T-cell (primary cell): ENCODE data around the gene EXTL2. TPM values are rescaled to one million over a fixed set of nuclear protein-coding genes. Genes with fewer than 3 reads are reported as not detected.
"Not testable (repeated sequence)": the region's sequence is repeated elsewhere in the genome, so short reads cannot be mapped to it uniquely, and the experiment has no call there.

ENCODE experiments used
- ATAC-seq, 4 experiments: fragments of 200-7000 bp in 3 of 4; fragments of 150-1000 bp in 1 of 4; cut with Tn5 transposase; replicated peaks in 1 of 4; 1 replicate in 3 of 4; 2 replicates in 1 of 4; pipeline ENCODE4 v1.10.0; 2021; ENCODE audit warnings: moderate library complexity in 3 of 4, mild to moderate bottlenecking in 2 of 4, moderate number of reproducible peaks in 1 of 4
- CTCF ChIA-PET, 2 donors: fragments of 300-600 bp; sonication (Branson Sonifier 250); formaldehyde crosslinking; loops; one replicate each; lab custom pipeline; 2022; ENCODE audit warnings: antibody characterized with exemption in 2 of 2; lab: Charles Lee
- POLR2A ChIA-PET, 2 donors: fragments of 300-600 bp; sonication (Branson Sonifier 250); formaldehyde crosslinking; loops; one replicate each; lab custom pipeline; 2022; ENCODE audit warnings: antibody characterized with exemption in 2 of 2; lab: Charles Lee
- DNase-seq, 35 experiments: peaks; one replicate each; pipeline versions ENCODE4 v3.0.0 to v3.0.0-alpha.2; 2013 to 2023
- H3K27ac ChIP-seq: one replicate; pipeline ENCODE4 v1.5.1; 2013; ENCODE audit warnings: low read length
- H3K27me3 ChIP-seq, 2 experiments: replicated peaks in 1 of 2; 1 replicate in 1 of 2; 2 replicates in 1 of 2; pipeline versions ENCODE4 v1.6.1 to v1.7.0; 2013; ENCODE audit warnings: low read length in 1 of 2, mixed read lengths in 1 of 2; ENCODE audit not compliant: control insufficient read depth in 2 of 2, insufficient read depth in 2 of 2; ENCODE audit errors: extremely low read depth in 1 of 2
- H3K36me3 ChIP-seq, 2 donors: 1 replicate in 1 of 2; 2 replicates in 1 of 2; pipeline versions ENCODE4 v1.6.1 to v1.7.0; 2013; ENCODE audit warnings: low read length in 1 of 2; ENCODE audit not compliant: control insufficient read depth in 2 of 2, insufficient read depth in 1 of 2; ENCODE audit errors: extremely low read depth in 1 of 2
- H3K4me1 ChIP-seq, 2 experiments: 1 replicate in 1 of 2; 2 replicates in 1 of 2; pipeline versions ENCODE4 v1.6.1 to v1.7.0; 2013; ENCODE audit warnings: low read length in 2 of 2, mixed read lengths in 1 of 2; ENCODE audit not compliant: insufficient read depth in 2 of 2, control insufficient read depth in 1 of 2; ENCODE audit errors: extremely low read depth in 1 of 2
- H3K4me3 ChIP-seq, 2 donors: 1 replicate in 1 of 2; 2 replicates in 1 of 2; pipeline versions ENCODE4 v1.5.1 to v1.7.0; 2013; ENCODE audit warnings: mild to moderate bottlenecking in 2 of 2, low read length in 1 of 2, moderate library complexity in 1 of 2; ENCODE audit not compliant: control insufficient read depth in 1 of 2; ENCODE audit errors: extremely low read depth in 1 of 2
- H3K9me3 ChIP-seq: 2 replicates; pipeline ENCODE4 v1.7.0; 2013
- H3K27ac Mint-ChIP-seq, 2 donors: one replicate each; pipeline ENCODE4 v1.8.0; 2020 to 2021; ENCODE audit warnings: mild to moderate bottlenecking in 2 of 2, mixed read lengths in 2 of 2
- H3K27me3 Mint-ChIP-seq, 2 donors: one replicate each; pipeline ENCODE4 v1.8.0; 2021 to 2022; ENCODE audit warnings: mixed read lengths in 2 of 2
- H3K36me3 Mint-ChIP-seq: one replicate; pipeline ENCODE4 v1.8.0; 2021; ENCODE audit warnings: mixed read lengths
- H3K4me1 Mint-ChIP-seq, 3 donors: one replicate each; pipeline ENCODE4 v1.8.0; 2020 to 2022; ENCODE audit warnings: mixed read lengths in 3 of 3, mild to moderate bottlenecking in 1 of 3
- H3K4me3 Mint-ChIP-seq, 3 donors: one replicate each; pipeline ENCODE4 v1.8.0; 2020 to 2022; ENCODE audit warnings: mild to moderate bottlenecking in 3 of 3, mixed read lengths in 3 of 3, moderate library complexity in 3 of 3
- H3K9me3 Mint-ChIP-seq, 3 donors: one replicate each; pipeline ENCODE4 v1.8.0; 2020 to 2022; ENCODE audit warnings: mixed read lengths in 3 of 3
- WGBS: methylation state at CpG from one replicate; pipeline ENCODE4 v1.1.5; 2013; ENCODE audit warnings: missing lambda C conversion rate; ENCODE audit not compliant: insufficient coverage; 5-methylcytosine and 5-hydroxymethylcytosine counted together
- total RNA-seq, 35 experiments: library from RNA in 6 of 35; stranded (reverse) in 6 of 35; fragments of 120-200 nt in 1 of 35; gene quantifications; one replicate each; pipeline versions ENCODE4 v1.2.1 to v1.2.4 and lab custom pipeline; 2013 to 2026

The EXTL2 gene
- total RNA-seq, 5 donors from 2014 or later (not counting 1 experiment from before 2014, with no cell fraction given) = 2.4 to 4.1 (median 2.7) TPM

- Histone ChIP-seq H3K36me3 (peaks cover 5 to 12% of the 10 kb centered on the region in 2 donors), H3K9me3 (no peaks in the 10 kb centered on the region), H3K27me3 (no peaks in the 10 kb centered on the region), H3K4me1 (peaks cover 5 to 29% of the 10 kb centered on the region in 2 experiments), H3K27ac (peak within 1 kb of the TSS; percentile 98), H3K4me3 (peak within 1 kb of the TSS; percentile 87 to 99)
- WGBS = under 1% methylated on average over 49 of the region's 62 CpGs
- CTCF ChIA-PET = interaction anchor here (0.6 to 2.1 kb wide), 8 partner anchors 27 to 922 kb away, joined by 3 to 10 read pairs (median 4); no protein-coding TSS in a partner anchor
- H3K36me3 Mint-ChIP-seq = peaks cover 22% of the 10 kb centered on the region
- no peaks in the 10 kb centered on the region for H3K9me3 Mint-ChIP-seq
- H3K27me3 Mint-ChIP-seq = no peaks in the 10 kb centered on the region
- peaks cover 47 to 57% (median 55%) of the 10 kb centered on the region in 3 donors for H3K4me1 Mint-ChIP-seq
- H3K4me3 Mint-ChIP-seq = peak within 1 kb of the TSS; percentile 99 to 100 (median 100)
- peak; percentile 83 to 88 (median 85) for ATAC-seq
- peak; percentile 91 to 98 (median 95) for DNase-seq
- H3K27ac Mint-ChIP-seq = peak within 1 kb of the TSS; percentile 99
- POLR2A ChIA-PET = interaction anchor here (0.5 to 1.8 kb wide), 14 partner anchors 11 to 543 kb away, joined by 3 to 7 read pairs (median 3); no protein-coding TSS in a partner anchor
Observed at GRCh38 chr1:100895540-100896480, 1.2 kb upstream of the EXTL2 start, which contains the start of gene SLC30A7. Gene SLC30A7, plus strand, starts transcription at chr1:100896090. Its CDS starts 173 bp downstream, at chr1:100896263.

GRCh38 chr1:100893718-100894117, 924 bp downstream of the EXTL2 start:
- Mint-ChIP-seq H3K4me3 (peak overlapping the region; percentile 41 to 55 (median 45)), H3K36me3 (peaks cover 15% of the 10 kb centered on the region), H3K27me3 (no peaks in the 10 kb centered on the region), H3K9me3 (peaks cover 0 to 9% (median 9%) of the 10 kb centered on the region in 3 donors), H3K27ac (peak overlapping the region in 1 of 2 donors; percentile 11), H3K4me1 (peaks cover 33 to 43% (median 40%) of the 10 kb centered on the region in 3 donors)
- no peaks in the 10 kb centered on the region for H3K9me3 ChIP-seq
- H3K4me3 ChIP-seq = no peak overlapping the region
- peaks cover 5 to 29% of the 10 kb centered on the region in 2 experiments for H3K4me1 ChIP-seq
- no peak for DNase-seq
- no peak for ATAC-seq
- CTCF ChIA-PET = interaction anchor here (0.6 to 1.5 kb wide), 4 partner anchors 10 to 437 kb away, joined by 3 to 4 read pairs (median 3); no protein-coding TSS in a partner anchor
- WGBS = no CpG with 5 or more reads among the region's 2 CpGs
- H3K36me3 ChIP-seq = no peaks in the 10 kb centered on the region
- H3K27ac ChIP-seq = no peak overlapping the region
- H3K27me3 ChIP-seq = no peaks in the 10 kb centered on the region
- POLR2A ChIA-PET = interaction anchor here in 1 of 2 donors (1.8 kb wide), 1 partner anchor 345 kb away, joined by 3 read pairs; no protein-coding TSS in a partner anchor

GRCh38 chr1:100892554-100892953, 2.1 kb downstream of the EXTL2 start:
- ATAC-seq (no peak), DNase-seq (no peak)
- Histone ChIP-seq H3K4me3 (no peak overlapping the region), H3K27me3 (no peaks in the 10 kb centered on the region), H3K36me3 (no peaks in the 10 kb centered on the region), H3K4me1 (peaks cover 5 to 20% of the 10 kb centered on the region in 2 experiments), H3K9me3 (no peaks in the 10 kb centered on the region), H3K27ac (no peak overlapping the region)
- H3K4me1 Mint-ChIP-seq = peaks cover 22 to 33% (median 29%) of the 10 kb centered on the region in 3 donors
- ChIA-PET CTCF (no interaction called here), POLR2A (interaction anchor here in 1 of 2 donors (1.4 kb wide), 1 partner anchor 24 kb away, joined by 3 read pairs; no protein-coding TSS in a partner anchor)
- H3K27me3 Mint-ChIP-seq = no peaks in the 10 kb centered on the region
- H3K4me3 Mint-ChIP-seq = no peak overlapping the region
- no peak overlapping the region for H3K27ac Mint-ChIP-seq
- WGBS = no CpG with 5 or more reads among the region's 3 CpGs
- H3K36me3 Mint-ChIP-seq = peaks cover 14% of the 10 kb centered on the region
- H3K9me3 Mint-ChIP-seq = peaks cover 0 to 9% (median 9%) of the 10 kb centered on the region in 3 donors

- CTCF ChIA-PET = interaction anchor here (0.6 kb wide), 2 partner anchors 33 to 666 kb away, joined by 3 to 7 read pairs; no protein-coding TSS in a partner anchor
- no peaks in the 10 kb centered on the region for H3K36me3 ChIP-seq
- no peak for DNase-seq
- peaks cover 12 to 23% (median 19%) of the 10 kb centered on the region in 3 donors for H3K4me1 Mint-ChIP-seq
- H3K27ac ChIP-seq = no peak overlapping the region
- no peaks in the 10 kb centered on the region for H3K9me3 ChIP-seq
- no peaks in the 10 kb centered on the region for H3K27me3 ChIP-seq
- POLR2A ChIA-PET = interaction anchor here (0.6 to 1.4 kb wide), 3 partner anchors 18 to 348 kb away, joined by 3 read pairs; no protein-coding TSS in a partner anchor
- no peaks in the 10 kb centered on the region for H3K27me3 Mint-ChIP-seq
- H3K36me3 Mint-ChIP-seq = peaks cover 14% of the 10 kb centered on the region
- peaks cover 0 to 9% (median 9%) of the 10 kb centered on the region in 3 donors for H3K9me3 Mint-ChIP-seq
- no peak for ATAC-seq
- 80% methylated on average over 1 of the region's 1 CpG for WGBS
- no peak overlapping the region for H3K27ac Mint-ChIP-seq
- H3K4me1 ChIP-seq = peaks cover 0 to 11% of the 10 kb centered on the region in 2 experiments
- H3K4me3 ChIP-seq = no peak overlapping the region
- no peak overlapping the region for H3K4me3 Mint-ChIP-seq
Observed at GRCh38 chr1:100891380-100891779, 3.3 kb downstream of the EXTL2 start.

GRCh38 chr1:100889869-100890482, 4.7 kb downstream of the EXTL2 start:
- H3K27ac ChIP-seq, H3K36me3 ChIP-seq, CTCF ChIA-PET, POLR2A ChIA-PET, H3K9me3 ChIP-seq, H3K27me3 ChIP-seq, ATAC-seq, DNase-seq, H3K4me3 Mint-ChIP-seq, H3K27ac Mint-ChIP-seq, H3K4me3 ChIP-seq, H3K9me3 Mint-ChIP-seq, H3K27me3 Mint-ChIP-seq: not testable (repeated sequence)
- Mint-ChIP-seq H3K4me1 (peaks cover 10 to 17% (median 15%) of the 10 kb centered on the region in 3 donors), H3K36me3 (peaks cover 14% of the 10 kb centered on the region)
- peaks cover 0 to 11% of the 10 kb centered on the region in 2 experiments for H3K4me1 ChIP-seq
- no CpG with 5 or more reads among the region's 2 CpGs for WGBS

- H3K27ac ChIP-seq, H3K4me1 ChIP-seq, H3K27me3 Mint-ChIP-seq, H3K27me3 ChIP-seq, ATAC-seq, H3K9me3 Mint-ChIP-seq, H3K4me3 ChIP-seq, CTCF ChIA-PET, DNase-seq, POLR2A ChIA-PET, H3K27ac Mint-ChIP-seq, H3K36me3 ChIP-seq, H3K9me3 ChIP-seq, H3K4me3 Mint-ChIP-seq: not testable (repeated sequence)
- H3K36me3 Mint-ChIP-seq = peaks cover 14% of the 10 kb centered on the region
- peaks cover 6 to 11% (median 7%) of the 10 kb centered on the region in 3 donors for H3K4me1 Mint-ChIP-seq
- WGBS = no CpG with 5 or more reads among the region's 1 CpG
Observed at GRCh38 chr1:100889007-100889406, 5.6 kb downstream of the EXTL2 start.
